Keratinocyte (primary cell): Measurements from ENCODE around the gene DCAF6. TPM values are rescaled to one million over a fixed set of nuclear protein-coding genes. Genes with fewer than 3 reads are reported as not detected.

Source experiments
- DNase-seq: peaks from one replicate; pipeline ENCODE4 v3.0.0-alpha.2; 2011; ENCODE audit warnings: low read depth, missing footprints, low spot score
- FAIRE-seq: peaks from 2 replicates; lab custom pipeline; 2011; peaks lifted over from hg19 to GRCh38; lab: Jason Lieb, UNC
- H2AFZ ChIP-seq: 2 replicates; pipeline ENCODE4 v1.6.0; 2012; ENCODE audit warnings: low read length, control low read depth, inconsistent platforms; ENCODE audit not compliant: control insufficient read depth
- H3K27ac ChIP-seq: 2 replicates; pipeline ENCODE4 v1.5.1; 2011; ENCODE audit warnings: low read length; ENCODE audit not compliant: control insufficient read depth, insufficient read depth
- H3K27me3 ChIP-seq: 3 replicates; pipeline ENCODE4 v1.6.0; 2011; ENCODE audit warnings: low read length; ENCODE audit not compliant: control insufficient read depth, insufficient read depth; ENCODE audit errors: extremely low read depth
- H3K36me3 ChIP-seq, 2 experiments: 2 replicates in 1 of 2; 3 replicates in 1 of 2; pipeline ENCODE4 v1.5.1; 2011; ENCODE audit warnings: low read length in 2 of 2, mild to moderate bottlenecking in 1 of 2; ENCODE audit not compliant: control insufficient read depth in 2 of 2, insufficient read depth in 2 of 2; ENCODE audit errors: extremely low read depth in 1 of 2
- H3K4me1 ChIP-seq: 3 replicates; pipeline ENCODE4 v1.5.1; 2011; ENCODE audit warnings: low read length; ENCODE audit not compliant: control insufficient read depth, insufficient read depth; ENCODE audit errors: extremely low read depth
- H3K4me2 ChIP-seq: 3 replicates; pipeline ENCODE4 v1.6.0; 2011; ENCODE audit warnings: low read depth, low read length; ENCODE audit not compliant: control insufficient read depth, insufficient read depth; ENCODE audit errors: extremely low read depth
- H3K4me3 ChIP-seq, 3 experiments: fragments of 200-600 bp in 1 of 3; sonication (generic) in 1 of 3; 2 replicates in 2 of 3; 3 replicates in 1 of 3; pipeline ENCODE4 v1.5.1; 2011 to 2016; ENCODE audit warnings: low read length in 3 of 3, mild to moderate bottlenecking in 3 of 3, control low read depth in 2 of 3, inconsistent platforms in 1 of 3, low read depth in 1 of 3, mixed read lengths in 1 of 3, mixed run types in 1 of 3, moderate library complexity in 1 of 3; ENCODE audit not compliant: control insufficient read depth in 2 of 3, insufficient read depth in 2 of 3; ENCODE audit errors: extremely low read depth in 1 of 3
- H3K79me2 ChIP-seq: 2 replicates; pipeline ENCODE4 v1.6.0; 2012; ENCODE audit warnings: low read length; ENCODE audit not compliant: control insufficient read depth, insufficient read depth
- H3K9ac ChIP-seq: 3 replicates; pipeline ENCODE4 v1.6.0; 2011; ENCODE audit warnings: low read length; ENCODE audit not compliant: control insufficient read depth, insufficient read depth; ENCODE audit errors: extremely low read depth
- H3K9me1 ChIP-seq: 3 replicates; pipeline ENCODE4 v1.6.0; 2011; ENCODE audit warnings: low read length; ENCODE audit not compliant: control insufficient read depth, insufficient read depth; ENCODE audit errors: extremely low read depth
- H3K9me3 ChIP-seq: 2 replicates; pipeline ENCODE4 v1.5.1; 2012; ENCODE audit warnings: low read depth, low read length; ENCODE audit not compliant: control insufficient read depth
- H4K20me1 ChIP-seq: 3 replicates; pipeline ENCODE4 v1.6.0; 2011; ENCODE audit warnings: low read length; ENCODE audit not compliant: control insufficient read depth, insufficient read depth; ENCODE audit errors: extremely low read depth
- CTCF ChIP-seq, 3 experiments: IDR thresholded peaks in 1 of 3; conservative IDR thresholded peaks in 1 of 3; optimal IDR thresholded peaks in 1 of 3; 2 replicates in 2 of 3; 3 replicates in 1 of 3; pipeline versions ENCODE3 to v1.5.1; 2011; ENCODE audit warnings: low read length in 3 of 3, mild to moderate bottlenecking in 3 of 3, moderate library complexity in 2 of 3, control low read depth in 1 of 3, inconsistent platforms in 1 of 3; ENCODE audit not compliant: insufficient read depth in 2 of 3; ENCODE audit errors: extremely low read depth in 1 of 3
- EZH2 ChIP-seq: IDR thresholded peaks from one replicate; pipeline ENCODE4 v1.6.1; 2012; ENCODE audit warnings: inconsistent platforms, mild to moderate bottlenecking, low read length, moderate library complexity
- dilution Hi-C: fragments of 300-500 bp; cut with MboI; formaldehyde crosslinking; loops from one replicate; pipeline ENCODE4 v1.7.0; 2020; ENCODE audit warnings: low sequenced_read_pairs; ENCODE audit not compliant: extremely low pct_ligation_motif_present
- polyA plus RNA-seq, 5 experiments: library from polyadenylated mRNA; depleted of rRNA in 3 of 5; stranded (reverse) in 3 of 5; stranded (forward) in 1 of 5; unstranded in 1 of 5; fragments of >200 nt; gene quantifications; 1 replicate in 1 of 5; 2 replicates in 3 of 5; 3 replicates in 1 of 5; pipeline versions ENCODE4 v1.2.1 to v1.2.3, GENCODE V29; 2011 to 2012; ENCODE audit warnings: missing spikeins in 2 of 5, low read depth in 1 of 5, low replicate concordance in 1 of 5

The DCAF6 gene
- polyA plus RNA-seq, 1 donor (not counting 4 experiments of a cell fraction or from before 2014, with no cell fraction given): 109 TPM

GRCh38 chr1:168032029-168032428 lies 95.5 kb downstream of the DCAF6 start:
- Histone ChIP-seq H3K9me1 (no peaks in the 10 kb centered on the region), H3K9ac (no peak overlapping the region), H3K36me3 (peaks cover 0 to 2% of the 10 kb centered on the region in 2 experiments), H3K4me2 (no peak overlapping the region), H3K4me1 (no peaks in the 10 kb centered on the region), H3K9me3 (no peaks in the 10 kb centered on the region), H3K27ac (no peak overlapping the region), H3K27me3 (no peaks in the 10 kb centered on the region), H3K4me3 (no peak overlapping the region), H3K79me2 (no peaks in the 10 kb centered on the region), H4K20me1 (no peaks in the 10 kb centered on the region), H2AFZ (no peak overlapping the region)
- FAIRE-seq: no peak
- no peak for DNase-seq
- TF ChIP-seq CTCF (optimal IDR thresholded peaks at IDR 0.05 in 1 of 3, IDR thresholded peaks at IDR 0.05 in 1 of 3, conservative IDR thresholded peaks at IDR 0.05 in 1 of 3; ENCODE audit: extremely low read depth in 1 of 3, insufficient read depth in 2 of 3, low read length in 3 of 3): no peak
- TF ChIP-seq EZH2: no peak
- dilution Hi-C loops: no loop called here

GRCh38 chr1:168035345-168035744 lies 98.9 kb downstream of the DCAF6 start:
- H3K4me3 ChIP-seq: no peak overlapping the region
- H3K9me1 ChIP-seq: no peaks in the 10 kb centered on the region
- no peaks in the 10 kb centered on the region for H3K27me3 ChIP-seq
- no peak for DNase-seq
- H3K9ac ChIP-seq: no peak overlapping the region
- H3K4me1 ChIP-seq: no peaks in the 10 kb centered on the region
- dilution Hi-C loops: no loop called here
- no peak overlapping the region for H3K4me2 ChIP-seq
- no peak overlapping the region for H2AFZ ChIP-seq
- no peaks in the 10 kb centered on the region for H4K20me1 ChIP-seq
- H3K36me3 ChIP-seq: peaks cover 0 to 2% of the 10 kb centered on the region in 2 experiments
- no peaks in the 10 kb centered on the region for H3K79me2 ChIP-seq
- H3K9me3 ChIP-seq: no peaks in the 10 kb centered on the region
- no peak overlapping the region for H3K27ac ChIP-seq
- no peak for TF ChIP-seq CTCF (optimal IDR thresholded peaks at IDR 0.05 in 1 of 3, IDR thresholded peaks at IDR 0.05 in 1 of 3, conservative IDR thresholded peaks at IDR 0.05 in 1 of 3; ENCODE audit: extremely low read depth in 1 of 3, insufficient read depth in 2 of 3, low read length in 3 of 3)
- no peak for TF ChIP-seq EZH2
- no peak for FAIRE-seq
